GM18909 (cell line): ENCODE results near the gene PAK1IP1.
A peak's percentile ranks its signal among the peaks of the same experiment; 100 is the strongest.
"Not testable (repeated sequence)": the region's sequence is repeated elsewhere in the genome, so short reads cannot be mapped to it uniquely, and the experiment has no call there.

ENCODE experiments used
- ATAC-seq: cut with Tn5 transposase; IDR thresholded peaks from one replicate; pipeline ENCODE4 v1.9.1; 2021; ENCODE audit warnings: mild to moderate bottlenecking; ENCODE audit not compliant: unreplicated experiment, poor library complexity

The PAK1IP1 gene

GRCh38 chr6:10690651-10691445 is 3.9 kb upstream of the PAK1IP1 start:
- no peak for ATAC-seq

- no peak for ATAC-seq
Measured at GRCh38 chr6:10692965-10693538, 1.7 kb upstream of the PAK1IP1 start.

GRCh38 chr6:10695086-10695657 is 400 bp downstream of the PAK1IP1 start:
- ATAC-seq = no peak

- ATAC-seq = no peak
Measured at GRCh38 chr6:10696655-10697054, 1.9 kb downstream of the PAK1IP1 start.

GRCh38 chr6:10713962-10714361 is 19.2 kb downstream of the PAK1IP1 start:
- ATAC-seq = no peak

GRCh38 chr6:10719296-10719963 is 24.7 kb downstream of the PAK1IP1 start:
- ATAC-seq = no peak

GRCh38 chr6:10719964-10720264 is 25.1 kb downstream of the PAK1IP1 start:
- no peak for ATAC-seq

DNA sequence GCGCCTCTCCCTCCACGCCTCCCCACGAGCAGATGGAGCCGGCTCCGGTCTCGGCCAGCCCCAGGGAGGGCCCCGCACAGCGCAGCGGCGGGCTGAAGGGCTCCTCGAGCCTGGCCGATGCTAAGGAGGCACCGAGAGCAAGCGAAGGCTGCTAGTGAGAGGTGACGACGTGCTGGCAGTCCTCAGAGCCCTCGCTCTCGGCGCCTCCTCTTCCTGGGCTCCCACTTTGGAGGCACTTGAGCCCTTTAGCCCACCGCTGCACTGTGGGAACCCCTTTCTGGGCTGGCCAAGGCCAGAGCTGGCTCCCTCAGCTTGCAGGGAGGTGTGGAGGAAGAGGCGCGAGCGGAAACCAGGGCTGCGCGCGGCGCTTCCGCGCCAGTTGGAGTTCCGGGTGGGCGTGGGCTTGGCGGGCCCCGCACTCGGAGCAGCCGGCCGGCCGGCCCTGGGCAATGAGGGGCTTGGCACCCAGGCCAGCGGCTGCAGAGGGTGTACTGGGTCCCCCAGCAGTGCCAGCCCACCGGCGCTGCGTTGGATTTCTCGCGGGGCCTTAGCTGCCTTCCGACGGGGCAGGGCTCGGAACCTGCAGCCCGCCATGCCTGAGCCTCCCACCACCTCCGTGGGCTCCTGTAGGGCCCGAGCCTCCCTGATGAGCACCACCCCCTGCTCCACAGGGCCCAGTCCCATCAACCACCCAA is 25.6 kb downstream of the PAK1IP1 start:
- no peak for ATAC-seq

GRCh38 chr6:10720960-10721849 is 26.4 kb downstream of the PAK1IP1 start:
- ATAC-seq = not testable (repeated sequence)

DNA sequence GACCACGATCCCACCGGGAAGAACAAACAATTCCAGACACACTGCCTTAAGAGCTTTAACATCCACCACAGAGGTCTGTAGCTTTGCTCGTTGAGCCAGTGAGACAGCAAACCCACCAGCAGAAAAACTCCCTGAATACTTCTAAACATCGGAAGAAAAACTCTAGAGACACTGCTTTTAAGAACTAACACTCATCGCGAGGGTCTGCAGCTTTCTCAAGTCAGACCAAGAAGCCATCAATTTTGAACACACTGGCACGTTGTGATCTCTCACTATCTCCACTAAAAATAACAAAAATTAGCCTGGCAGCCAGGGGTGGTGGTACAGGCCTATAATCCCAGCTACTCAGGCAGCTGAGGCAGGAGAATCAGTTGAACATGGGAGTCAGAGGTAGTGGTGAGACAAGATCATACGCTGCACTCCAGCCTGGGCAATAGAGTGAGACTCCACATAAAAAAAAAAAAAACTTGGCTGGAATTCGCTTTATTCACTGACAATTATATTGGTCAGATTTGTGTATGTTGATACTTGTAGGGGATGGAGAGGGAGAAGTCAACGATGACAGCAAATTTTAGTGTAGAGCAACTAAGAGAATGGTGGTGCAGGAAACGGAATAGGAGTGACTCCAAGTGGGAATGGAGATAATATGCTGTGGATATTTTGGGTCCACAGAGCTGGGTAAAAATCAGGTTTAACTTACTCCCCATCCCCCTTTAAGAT is 27.2 kb downstream of the PAK1IP1 start:
- no peak for ATAC-seq

DNA sequence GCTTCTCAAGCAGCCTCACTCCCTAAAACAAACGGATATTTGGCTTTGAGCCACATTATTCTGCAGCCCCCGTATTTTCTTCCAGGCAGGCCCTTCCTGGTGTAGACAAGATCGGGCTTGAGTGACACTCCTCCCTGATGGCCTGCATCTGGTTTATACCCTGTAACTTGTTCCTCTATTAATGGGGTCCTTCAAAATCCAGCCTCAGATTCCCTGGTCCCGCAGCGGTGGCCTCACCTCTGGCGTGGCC is 27.7 kb downstream of the PAK1IP1 start:
- ATAC-seq = no peak

DNA sequence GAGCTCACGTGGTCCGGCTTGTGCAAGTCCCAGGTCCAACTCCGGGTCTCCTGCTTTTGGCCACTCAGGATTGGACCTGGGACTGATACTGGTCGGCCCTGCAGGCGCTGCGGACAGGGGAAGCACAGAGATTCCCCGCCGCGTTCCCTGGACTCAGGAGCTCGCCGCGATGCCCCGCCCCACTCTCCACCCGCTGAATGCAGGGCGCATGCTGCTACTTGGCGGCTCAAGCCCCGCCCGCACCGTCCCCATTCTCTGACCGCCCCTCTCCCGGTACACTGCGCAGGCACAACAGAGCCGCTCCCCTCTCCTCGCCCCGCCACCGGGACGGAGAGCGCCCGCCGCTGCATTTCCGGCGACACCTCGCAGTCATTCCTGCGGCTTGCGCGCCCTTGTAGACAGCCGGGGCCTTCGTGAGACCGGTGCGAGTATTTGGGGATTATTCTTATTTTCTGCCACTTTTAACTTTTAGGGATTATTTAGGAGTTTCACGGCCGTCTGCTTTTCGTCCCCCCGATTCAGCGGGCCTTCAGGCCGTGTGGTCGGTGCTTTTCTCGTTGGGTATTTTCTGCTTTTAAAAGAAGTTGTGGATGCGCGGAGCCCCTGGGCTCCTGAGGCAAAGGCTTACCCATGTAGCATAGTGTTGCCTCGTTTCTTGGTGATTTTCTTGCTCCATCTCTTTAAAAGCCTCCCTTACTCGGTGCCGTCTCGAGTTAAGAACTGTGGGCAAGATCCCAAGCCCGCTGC is 28.2 kb downstream of the PAK1IP1 start, which contains the start of gene TMEM14C:
TSS of gene TMEM14C (plus strand) at position 251 of the 747 bp plus-strand sequence. CDS start 1,544 bp downstream, outside the sequence.
- ATAC-seq = peak; percentile 98

DNA sequence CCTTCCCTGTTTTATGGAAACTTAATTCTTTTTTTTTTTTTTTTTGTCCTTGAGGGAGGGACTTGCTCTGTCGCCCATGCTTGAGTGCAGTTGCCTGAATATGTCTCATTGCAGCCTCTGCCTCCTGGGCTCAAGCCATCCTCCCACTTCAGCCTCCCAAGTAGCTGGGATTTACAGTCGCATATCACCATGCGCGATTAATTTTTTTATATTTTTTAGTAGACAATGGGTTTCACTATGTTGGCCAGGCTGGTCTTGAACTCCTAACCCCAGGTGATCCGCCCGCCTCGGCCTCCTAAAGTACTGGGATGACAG is 28.8 kb downstream of the PAK1IP1 start:
- ATAC-seq = no peak

- ATAC-seq = no peak
Measured at GRCh38 chr6:10725044-10725443, 30.3 kb downstream of the PAK1IP1 start.

DNA sequence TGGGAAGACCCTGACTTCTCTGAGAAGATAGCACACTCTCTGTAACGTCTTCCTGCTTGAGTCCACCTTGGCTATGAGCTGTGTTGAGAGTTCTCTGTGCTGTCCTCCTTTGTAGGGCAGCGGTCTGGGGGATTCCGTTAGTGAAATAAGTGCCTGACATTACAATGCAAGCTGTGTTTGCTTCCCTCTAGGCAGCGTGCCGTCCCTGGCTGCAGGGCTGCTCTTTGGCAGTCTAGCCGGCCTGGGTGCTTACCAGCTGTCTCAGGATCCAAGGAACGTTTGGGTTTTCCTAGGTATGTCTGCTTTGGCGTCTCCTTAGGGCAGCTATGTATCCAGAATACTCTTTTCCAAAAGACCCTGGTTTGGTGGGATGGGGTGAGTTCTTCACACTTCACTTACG is 30.9 kb downstream of the PAK1IP1 start:
- ATAC-seq = no peak

- no peak for ATAC-seq
Measured at GRCh38 chr6:10730254-10730653, 35.5 kb downstream of the PAK1IP1 start.

GRCh38 chr6:10733151-10733715 is 38.5 kb downstream of the PAK1IP1 start:
- ATAC-seq = no peak

DNA sequence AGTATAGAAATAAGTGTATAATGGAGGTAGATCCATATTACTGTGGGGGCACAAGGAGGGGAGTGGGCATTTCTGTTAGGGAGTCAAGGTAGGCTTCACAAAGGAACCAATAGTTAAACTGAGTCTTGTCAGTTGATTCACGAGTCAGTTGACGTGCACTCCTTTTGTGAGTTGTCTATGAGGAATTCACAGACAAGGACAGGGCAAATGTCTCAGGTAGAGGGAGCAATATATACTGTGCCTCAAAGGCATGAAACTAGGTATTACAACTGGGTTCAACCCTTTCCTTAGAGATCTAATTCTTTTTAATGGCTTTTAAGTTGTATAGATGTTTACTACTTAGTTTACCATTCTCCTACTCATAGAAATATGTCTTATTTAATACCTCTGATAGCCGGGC is 39.1 kb downstream of the PAK1IP1 start:
- ATAC-seq = no peak
